Left kidney (tissue), 2 donors: ENCODE results near the gene THYN1. TPM values are rescaled to one million over a fixed set of nuclear protein-coding genes. Genes with fewer than 3 reads are reported as not detected.
"Not testable (repeated sequence)": the region's sequence is repeated elsewhere in the genome, so short reads cannot be mapped to it uniquely, and the experiment has no call there.

Experiments
- DNase-seq: peaks from one replicate; pipeline ENCODE4 v3.0.0-alpha.2; 2013
- polyA plus RNA-seq: library from polyadenylated mRNA; unstranded; fragments of 120-200 nt; gene quantifications from one replicate; pipeline ENCODE4 v1.2.1, GENCODE V29; 2013; ENCODE audit not compliant: insufficient read length

THYN1 gene
- polyA plus RNA-seq, 1 donor: 74.7 TPM

GRCh38 chr11:134276396-134277182, 23.4 kb upstream of the THYN1 start:
- DNase-seq: no peak

GRCh38 chr11:134275534-134276395, 22.6 kb upstream of the THYN1 start, which contains the start of gene GLB1L3:
Gene GLB1L3, plus strand, starts transcription at chr11:134276379. Its CDS starts 362 bp downstream, at chr11:134276741.
- no peak for DNase-seq

GRCh38 chr11:134275188-134275533, 22.0 kb upstream of the THYN1 start:
- no peak for DNase-seq

GRCh38 chr11:134273317-134273712, 20.2 kb upstream of the THYN1 start:
- DNase-seq: no peak

- DNase-seq: no peak
Observed at GRCh38 chr11:134272381-134273316, 19.5 kb upstream of the THYN1 start.

- no peak for DNase-seq
Observed at GRCh38 chr11:134271978-134272377, 18.8 kb upstream of the THYN1 start.

- no peak for DNase-seq
Observed at GRCh38 chr11:134270250-134270714, 17.1 kb upstream of the THYN1 start.

- no peak for DNase-seq
Observed at GRCh38 chr11:134267966-134268365, 14.8 kb upstream of the THYN1 start.

- DNase-seq: no peak
Observed at GRCh38 chr11:134267461-134267860, 14.3 kb upstream of the THYN1 start.

GRCh38 chr11:134266841-134267251, 13.7 kb upstream of the THYN1 start:
- DNase-seq: no peak

- no peak for DNase-seq
Observed at GRCh38 chr11:134266440-134266839, 13.3 kb upstream of the THYN1 start.

- no peak for DNase-seq
Observed at GRCh38 chr11:134264966-134265764, 12.0 kb upstream of the THYN1 start.

- no peak for DNase-seq
Observed at GRCh38 chr11:134261626-134262488, 8.7 kb upstream of the THYN1 start.

- no peak for DNase-seq
Observed at GRCh38 chr11:134260983-134261382, 7.8 kb upstream of the THYN1 start.

- DNase-seq: no peak
Observed at GRCh38 chr11:134260503-134260902, 7.4 kb upstream of the THYN1 start.

- no peak for DNase-seq
Observed at GRCh38 chr11:134258577-134258976, 5.4 kb upstream of the THYN1 start.

- DNase-seq: no peak
Observed at GRCh38 chr11:134257101-134257500, 3.9 kb upstream of the THYN1 start.

GRCh38 chr11:134255184-134255561, 2.0 kb upstream of the THYN1 start:
- DNase-seq: not testable (repeated sequence)

GRCh38 chr11:134254433-134255183, 1.5 kb upstream of the THYN1 start:
- DNase-seq: no peak
